GM18868 (cell line): ENCODE data around the gene ERI3.

Experiments
- ATAC-seq: cut with Tn5 transposase; IDR thresholded peaks from one replicate; pipeline ENCODE4 v1.9.1; 2021; ENCODE audit warnings: mild to moderate bottlenecking, moderate library complexity; ENCODE audit not compliant: unreplicated experiment

The ERI3 gene

DNA sequence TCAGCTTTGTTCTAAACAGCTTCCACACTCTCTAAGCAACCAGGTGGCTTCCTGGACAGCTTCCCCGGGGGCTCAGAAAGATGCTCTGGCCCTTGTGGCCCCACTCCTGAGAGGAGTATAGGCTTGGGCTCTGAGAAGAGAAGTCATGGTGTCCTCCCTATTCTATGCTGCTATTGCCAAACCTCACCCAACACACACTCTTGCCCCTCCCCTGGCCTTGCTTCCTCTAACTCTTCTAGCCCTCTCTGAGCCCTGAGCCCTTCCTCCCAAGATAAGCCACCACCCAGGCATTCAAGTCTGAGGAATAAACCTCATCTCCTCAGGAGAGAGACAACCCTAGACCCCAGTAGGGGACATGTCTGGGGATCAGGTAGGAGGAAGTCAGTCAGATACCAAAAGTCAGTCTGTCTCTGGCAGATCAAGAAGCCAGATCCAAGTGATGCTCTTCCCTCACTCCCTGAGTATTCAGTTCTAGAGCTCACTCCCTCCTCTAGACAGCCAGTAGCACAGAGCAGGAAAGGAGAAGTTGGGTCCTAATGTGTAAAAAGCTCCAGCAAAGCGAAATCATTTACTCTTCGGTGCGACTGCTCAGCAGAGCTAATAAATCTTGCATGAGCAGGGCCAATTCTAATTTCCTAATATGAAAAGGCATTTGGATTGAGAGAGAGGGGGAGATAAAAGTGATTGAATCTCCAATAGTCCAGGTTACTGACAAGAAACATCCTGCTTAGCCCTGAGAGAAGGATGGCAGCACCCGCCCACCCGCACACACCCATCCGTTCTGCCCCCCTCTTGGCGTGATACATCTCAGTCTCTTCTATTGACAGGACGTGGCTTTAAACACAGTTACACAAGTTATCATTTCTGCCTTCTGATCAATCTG lies 91.2 kb downstream of the ERI3 start:
- ATAC-seq: no peak

DNA sequence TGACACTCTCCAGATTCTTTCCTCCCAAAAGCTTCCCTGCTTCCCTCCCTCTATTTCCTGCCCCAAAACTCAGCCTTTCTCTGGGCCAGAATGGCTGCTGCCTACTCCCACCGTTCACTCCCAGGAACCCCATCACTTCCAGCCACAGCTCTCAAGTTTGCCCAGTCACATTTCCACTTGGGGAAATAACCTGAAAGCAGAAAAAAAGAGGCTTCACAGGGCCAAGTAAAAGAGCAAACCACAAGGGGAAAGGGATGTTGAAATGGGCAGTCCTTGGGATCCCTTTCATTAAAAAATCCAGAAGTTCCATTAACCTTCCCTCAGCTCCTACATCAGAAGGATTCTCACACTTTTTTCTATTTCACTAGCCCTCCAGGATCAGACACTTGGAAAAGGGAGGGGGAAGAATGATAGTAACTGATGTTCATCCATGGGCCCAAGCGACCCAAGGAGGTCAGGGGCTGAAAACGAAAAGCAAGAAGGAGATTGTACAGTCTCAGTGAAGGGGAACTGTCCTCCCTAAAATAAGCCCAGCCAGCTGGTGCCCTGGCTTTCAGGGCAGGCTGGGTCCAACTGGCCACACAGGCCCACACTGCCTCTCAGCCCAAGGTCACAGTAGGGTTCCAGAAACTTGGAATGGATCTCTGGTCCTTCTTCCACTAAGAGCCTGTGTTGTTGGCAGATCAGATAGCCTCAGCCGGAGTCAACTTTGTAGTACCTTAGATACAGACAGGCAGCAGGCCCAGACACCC lies 92.1 kb downstream of the ERI3 start:
- ATAC-seq: no peak

DNA sequence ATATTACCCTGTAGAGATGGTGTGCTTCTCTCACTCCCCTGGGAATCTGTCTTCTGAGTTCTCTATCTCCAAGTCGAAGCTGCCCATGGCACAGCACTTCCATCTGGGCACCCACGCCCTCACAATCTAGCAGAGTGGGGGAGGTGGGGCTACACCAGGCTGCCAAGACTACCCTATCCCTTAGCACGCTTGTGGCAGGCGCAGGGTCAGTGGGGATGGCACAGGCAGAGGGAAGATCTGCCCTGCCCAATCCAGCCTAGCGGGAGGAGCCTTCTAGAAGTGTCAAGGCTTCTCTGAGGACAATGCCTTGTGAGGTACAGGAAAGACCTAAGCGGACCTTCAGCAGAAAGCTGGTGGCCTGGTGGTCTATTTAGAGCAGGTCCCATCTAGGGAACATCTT lies 92.6 kb downstream of the ERI3 start:
- no peak for ATAC-seq

DNA sequence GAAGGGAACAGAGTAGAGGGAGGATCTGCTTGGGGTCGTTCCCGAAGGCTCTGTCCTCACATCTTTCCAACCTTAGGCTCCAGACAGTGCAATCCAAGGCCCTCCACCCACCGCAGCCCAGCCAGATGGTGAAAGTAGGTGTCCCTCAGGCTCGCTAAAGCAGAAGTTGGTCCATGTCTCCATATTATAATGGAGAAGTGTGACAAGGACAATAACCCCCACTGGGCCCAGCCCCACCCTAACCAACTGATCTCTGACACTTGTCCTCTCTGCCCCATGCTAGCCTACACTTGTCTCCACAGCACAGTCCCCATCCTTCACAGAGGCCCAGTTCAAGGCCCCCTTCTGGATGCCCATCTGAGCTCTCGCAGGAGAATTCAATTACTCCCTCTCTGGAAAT lies 93.1 kb downstream of the ERI3 start:
- ATAC-seq: no peak

DNA sequence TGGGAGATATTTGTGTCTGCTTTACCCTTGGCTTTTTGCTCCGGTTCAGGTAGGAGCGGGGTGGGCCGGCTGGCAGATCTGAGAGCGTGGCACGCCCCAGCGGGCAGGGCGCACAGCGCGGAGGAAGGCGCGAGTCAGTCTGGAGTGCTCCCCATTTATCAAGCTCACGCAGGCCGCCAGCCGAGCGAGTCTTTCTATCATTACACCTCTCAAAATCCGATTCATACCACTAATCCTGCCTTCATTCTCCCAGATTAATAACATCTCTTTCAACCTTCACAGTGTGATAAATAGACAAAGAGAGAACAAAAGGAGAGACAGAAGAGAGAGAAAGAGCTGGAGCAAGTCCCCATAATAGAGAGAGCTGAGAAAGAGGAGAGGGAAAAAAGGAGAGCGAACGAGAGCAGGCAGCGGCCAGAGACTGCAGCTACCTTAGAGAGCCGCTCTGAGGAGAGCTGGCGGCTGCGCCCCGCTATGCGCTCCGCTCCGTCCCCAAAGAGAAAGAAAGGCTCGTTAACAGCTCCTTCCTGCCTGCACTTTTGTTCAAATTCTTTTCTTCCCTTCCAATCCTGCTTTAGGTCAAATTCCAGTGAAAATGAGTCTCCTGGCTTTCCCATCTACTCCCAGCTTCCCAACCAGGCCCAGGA lies 93.8 kb downstream of the ERI3 start:
- ATAC-seq: no peak

DNA sequence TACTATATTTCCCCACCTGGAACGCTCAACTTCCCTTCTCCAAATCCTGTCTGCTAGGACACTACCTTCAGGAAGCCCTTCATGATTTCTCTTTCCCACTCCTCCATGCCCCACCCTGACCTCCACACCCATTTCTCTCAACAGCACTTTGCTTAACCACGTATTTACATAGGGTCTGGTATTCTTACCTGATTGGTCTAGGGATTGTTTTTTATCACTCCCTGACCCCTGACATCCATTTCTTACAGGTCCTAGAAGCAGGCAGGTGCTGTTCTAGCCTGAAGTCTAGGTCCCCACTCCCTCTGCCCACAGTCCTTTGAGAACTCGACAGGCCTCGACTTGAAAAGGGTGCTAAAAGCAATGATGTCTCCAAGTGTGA lies 94.3 kb downstream of the ERI3 start:
- no peak for ATAC-seq

DNA sequence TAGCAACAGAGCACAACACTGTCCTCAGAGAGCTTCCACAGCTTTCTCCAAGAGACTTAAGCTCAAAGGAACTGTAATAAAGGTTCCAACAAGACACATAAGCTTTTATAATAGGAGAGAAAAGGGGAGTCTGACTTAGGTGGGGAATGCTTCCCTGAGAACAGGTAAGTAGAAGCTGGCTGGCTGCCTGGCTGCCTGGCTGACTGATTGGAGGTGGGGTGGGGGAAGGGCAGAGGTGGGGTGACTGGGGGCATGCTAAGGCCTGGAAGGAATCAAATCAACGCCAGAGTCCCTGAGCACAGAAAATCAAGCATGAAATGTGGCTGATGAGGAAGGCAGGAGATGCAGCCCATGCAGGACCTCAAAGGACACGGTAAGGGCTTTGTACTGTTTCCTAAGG lies 96.0 kb downstream of the ERI3 start:
- no peak for ATAC-seq

DNA sequence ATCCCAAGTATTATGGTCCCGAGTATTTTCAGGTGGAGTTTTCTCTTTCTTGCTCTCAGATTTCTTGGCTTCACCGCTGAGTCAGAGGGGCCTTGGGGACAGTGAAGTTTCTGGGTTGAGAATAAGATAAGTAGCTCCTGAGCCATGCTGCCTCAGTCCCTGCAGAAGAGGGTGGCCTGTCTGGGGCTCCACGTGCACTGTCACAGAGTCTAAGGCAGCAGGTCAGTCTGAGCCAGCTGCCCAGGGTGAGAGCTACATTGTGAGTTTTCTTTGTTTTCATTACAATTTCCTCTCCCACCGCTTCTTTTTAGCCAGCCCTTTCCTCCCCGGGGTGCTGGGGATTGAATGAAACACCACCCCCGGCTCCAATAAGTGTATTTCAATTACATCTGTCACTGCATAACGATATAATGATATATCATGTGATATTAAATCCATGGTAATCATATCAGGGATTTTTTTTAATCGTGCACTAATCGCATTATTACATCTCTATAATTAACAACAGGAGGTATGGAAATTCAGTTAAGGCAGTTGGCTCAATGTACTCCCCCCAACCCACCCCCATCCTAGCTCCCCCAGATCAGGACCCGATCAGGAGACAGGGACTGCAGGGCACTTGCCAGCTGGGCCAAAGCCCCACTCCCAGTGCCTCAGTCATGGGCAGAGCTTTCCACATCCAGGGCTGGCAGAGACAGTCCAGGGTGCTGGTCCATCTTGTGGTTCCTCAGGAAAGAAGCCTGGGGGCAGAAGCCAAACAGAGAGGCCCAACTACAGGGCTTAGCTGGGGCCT lies 98.1 kb downstream of the ERI3 start:
- no peak for ATAC-seq

DNA sequence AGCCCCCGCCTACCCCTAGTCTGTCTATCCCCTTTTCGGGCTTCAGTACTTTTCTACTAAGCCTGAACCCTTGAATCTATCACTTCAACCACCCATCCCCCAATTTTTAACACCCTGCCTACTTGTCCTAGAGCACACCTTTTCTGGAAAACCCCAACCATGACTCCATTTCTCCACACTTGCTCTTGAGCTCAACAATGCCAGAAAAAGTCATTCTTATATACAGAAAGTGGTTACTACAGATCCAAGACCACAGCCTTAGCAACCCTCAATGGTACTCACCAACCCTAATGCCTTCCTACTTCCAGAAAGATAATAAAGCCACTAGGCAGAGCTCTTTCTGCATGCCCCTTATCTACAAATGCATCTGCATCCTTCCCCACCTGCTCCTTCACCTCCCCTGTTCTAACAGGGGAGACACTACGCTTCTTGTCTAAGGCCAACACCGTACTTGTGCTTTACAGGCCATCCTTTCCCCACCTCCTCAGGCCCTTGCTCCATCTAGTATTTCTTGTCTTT lies 100.6 kb downstream of the ERI3 start:
- no peak for ATAC-seq

DNA sequence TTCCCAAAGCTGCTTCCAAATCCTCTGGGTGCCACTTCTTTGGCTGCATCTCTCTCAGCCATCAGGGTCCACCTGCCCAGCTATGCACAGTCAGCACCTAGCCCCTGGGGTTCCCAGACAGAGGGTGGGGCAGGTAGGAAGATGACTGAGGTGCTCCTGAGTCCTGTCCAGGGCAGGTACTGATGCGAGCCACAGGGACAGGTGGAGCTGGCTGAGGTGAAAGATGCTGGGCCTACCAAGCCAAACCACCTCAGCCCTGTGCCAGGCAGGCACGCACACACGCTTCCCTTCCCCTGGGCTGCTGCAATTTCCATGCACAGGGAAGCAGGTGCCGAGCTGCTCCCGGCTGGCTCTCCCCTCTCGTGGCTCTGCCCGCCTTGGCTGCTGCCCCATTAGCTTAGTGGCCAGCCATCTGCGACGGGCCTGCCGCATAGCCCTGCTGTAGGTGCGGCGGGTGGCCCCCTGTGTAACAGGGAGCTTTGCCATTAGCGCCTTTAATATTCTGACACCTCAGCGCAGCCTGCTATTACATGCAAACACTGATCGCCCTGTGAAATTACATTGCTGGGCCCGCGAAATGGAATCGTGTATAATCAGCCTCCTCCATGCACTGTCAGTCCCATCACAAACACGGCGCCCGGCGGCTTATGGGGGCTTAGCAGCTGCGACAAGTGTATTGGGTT lies 102.9 kb downstream of the ERI3 start:
- ATAC-seq: no peak

DNA sequence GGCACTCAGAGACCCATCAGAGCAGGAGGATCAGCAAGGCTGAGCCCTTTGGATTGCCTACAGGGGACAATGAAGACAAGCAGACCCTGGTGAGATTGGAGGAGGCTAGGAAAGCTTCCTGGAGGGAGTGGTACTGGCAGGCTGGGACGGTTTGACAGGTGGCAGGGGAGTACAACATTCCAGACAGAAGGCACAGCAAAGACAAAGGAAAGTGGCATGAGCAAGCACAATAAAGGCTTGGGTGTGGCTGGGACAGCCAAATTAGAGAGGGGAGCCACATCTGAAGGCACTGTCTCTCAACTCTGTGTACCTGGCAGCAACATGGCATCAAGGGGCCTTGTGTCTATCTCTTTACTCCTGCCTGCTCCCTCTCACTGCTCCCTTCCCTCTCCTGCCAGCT lies 103.6 kb downstream of the ERI3 start:
- ATAC-seq: no peak

DNA sequence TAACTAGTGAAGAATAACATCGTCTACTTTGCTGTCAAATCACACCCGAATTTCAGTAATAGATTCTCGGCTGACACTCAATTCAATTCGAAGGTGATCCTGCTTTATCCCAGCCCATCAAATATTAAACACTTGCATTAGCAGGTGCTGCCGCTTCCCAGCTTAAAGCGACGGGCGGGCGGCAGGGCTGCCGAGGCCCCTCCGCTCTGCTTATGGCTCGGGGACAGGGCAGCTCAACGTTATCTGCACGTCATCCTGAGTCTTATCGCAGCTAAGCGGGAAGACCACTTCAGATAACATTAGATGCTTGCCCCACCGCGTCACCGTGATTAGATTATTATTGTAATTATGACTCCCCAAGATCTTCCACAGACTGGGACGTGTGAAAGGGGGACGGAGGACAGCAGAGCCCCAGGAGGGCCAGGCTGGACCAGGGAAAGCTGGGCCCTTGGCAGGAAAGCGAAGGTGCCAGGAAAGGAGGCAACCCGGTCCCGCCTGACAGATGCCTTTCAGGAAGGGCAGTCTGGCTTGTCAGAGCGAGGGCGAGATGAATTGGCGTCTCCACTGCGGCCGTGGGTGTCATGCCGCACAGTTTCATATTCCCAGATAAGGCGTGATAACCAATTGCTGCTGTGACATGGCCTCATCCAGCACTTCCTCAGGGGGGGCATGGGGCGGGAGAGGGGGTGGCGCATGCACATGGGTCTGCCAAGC lies 104.8 kb downstream of the ERI3 start:
- no peak for ATAC-seq

DNA sequence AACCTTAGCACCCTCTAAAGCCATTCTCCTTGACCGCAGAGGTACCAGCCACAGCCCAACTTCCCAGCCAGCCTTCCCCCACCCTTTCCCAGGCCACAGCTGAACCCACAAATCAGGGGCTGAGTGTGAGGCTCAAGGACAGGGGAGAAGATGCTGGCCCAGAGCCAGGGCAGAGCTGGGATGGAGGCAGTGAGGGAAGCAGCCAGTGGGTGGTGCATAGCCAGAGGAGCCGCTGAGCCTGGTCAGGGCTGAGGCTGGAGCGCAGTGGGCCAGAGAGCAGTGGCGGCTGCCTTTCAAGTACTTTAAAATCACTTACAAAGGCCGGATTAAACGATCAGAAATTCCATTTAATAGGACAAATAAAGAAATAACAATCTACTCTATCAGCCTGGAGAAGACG lies 105.5 kb downstream of the ERI3 start:
- no peak for ATAC-seq

DNA sequence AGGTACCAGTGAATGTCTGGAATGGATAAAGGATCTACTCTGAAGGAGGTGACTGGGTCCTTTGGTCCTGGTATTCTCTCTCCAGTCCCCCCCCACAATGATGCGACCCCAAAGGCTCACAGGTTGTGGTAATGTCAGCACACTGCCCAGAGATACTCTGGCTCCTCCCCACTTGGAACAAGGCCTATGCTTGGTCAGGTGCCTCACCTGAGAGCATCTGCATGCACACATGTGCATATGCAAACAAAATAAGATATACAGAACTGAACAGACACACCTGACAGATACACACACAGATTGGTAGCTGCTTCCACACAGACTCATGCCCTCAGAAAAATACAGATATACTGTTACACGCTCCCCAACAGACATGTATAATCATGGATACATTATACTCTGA lies 108.3 kb downstream of the ERI3 start:
- ATAC-seq: no peak

DNA sequence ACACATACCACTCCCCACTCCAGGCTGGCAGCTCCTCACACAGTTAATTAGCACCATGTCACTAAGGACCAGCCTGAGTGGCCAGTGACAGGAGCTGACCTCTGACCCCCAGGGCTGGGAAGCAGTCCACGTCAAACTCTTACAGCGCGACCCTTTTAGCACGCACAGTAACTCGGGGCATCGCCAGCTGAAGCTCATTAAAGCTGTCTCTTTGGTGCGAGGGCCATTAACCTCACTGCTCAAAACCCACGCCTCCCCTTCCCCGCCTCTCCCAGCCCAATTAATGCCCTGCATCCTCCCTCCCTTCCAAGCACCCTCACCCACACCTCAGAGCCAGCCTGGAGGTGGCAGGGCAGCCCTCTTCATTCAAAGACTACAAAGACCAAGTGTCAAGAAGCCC lies 110.1 kb downstream of the ERI3 start:
- ATAC-seq: no peak

DNA sequence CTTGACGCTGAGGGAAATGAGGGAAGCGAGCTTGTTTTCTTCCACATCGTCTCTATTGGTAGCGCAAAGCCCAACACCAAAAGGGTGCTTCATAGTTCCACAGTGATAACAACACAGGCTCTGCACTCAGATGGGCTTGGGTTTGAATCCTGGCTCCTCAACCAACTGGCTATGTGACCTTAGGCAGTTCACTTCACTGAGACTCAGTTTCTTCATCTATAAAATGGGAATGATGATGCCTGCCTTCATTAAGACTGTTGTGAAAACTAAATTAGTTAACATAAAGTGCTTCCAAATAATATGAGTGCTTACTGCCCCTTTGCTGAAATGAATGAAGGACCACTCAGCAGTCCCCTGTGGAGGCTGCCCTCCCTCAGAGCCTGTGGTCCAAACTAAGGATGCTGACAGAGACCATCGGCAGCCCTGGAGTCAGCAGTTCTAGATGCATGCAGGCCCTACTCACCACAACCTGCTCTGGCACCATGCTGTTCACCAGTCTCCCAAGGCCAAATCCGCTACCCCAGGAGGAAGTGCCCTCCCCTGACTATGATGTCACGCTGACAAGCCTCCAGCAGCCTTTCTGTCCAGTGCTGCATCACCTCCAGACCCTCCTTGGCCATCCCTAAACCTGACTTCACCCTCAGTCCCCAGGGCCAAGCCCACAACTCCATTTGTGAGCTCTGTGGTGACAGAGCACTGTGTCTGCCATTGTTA lies 111.1 kb downstream of the ERI3 start:
- no peak for ATAC-seq

DNA sequence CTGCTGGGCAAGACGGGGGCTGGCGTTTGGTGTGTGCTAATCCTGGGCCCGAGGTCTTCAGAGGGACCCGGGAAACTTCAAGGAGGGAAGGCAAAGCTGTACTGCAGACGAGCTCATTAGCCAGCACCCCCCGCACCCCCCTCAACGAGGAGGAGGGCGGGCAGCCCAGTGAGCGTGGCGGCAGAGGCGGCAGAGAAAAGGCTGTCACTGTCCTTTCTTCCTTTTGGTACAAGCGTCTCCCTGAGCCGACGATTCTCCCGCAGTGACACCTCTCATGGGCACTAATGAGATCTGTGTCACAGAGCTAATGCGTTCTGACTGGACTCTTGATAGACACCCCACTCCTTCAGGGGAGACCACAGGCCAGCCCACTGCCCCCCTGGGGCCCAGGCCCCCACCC lies 112.3 kb downstream of the ERI3 start:
- no peak for ATAC-seq

DNA sequence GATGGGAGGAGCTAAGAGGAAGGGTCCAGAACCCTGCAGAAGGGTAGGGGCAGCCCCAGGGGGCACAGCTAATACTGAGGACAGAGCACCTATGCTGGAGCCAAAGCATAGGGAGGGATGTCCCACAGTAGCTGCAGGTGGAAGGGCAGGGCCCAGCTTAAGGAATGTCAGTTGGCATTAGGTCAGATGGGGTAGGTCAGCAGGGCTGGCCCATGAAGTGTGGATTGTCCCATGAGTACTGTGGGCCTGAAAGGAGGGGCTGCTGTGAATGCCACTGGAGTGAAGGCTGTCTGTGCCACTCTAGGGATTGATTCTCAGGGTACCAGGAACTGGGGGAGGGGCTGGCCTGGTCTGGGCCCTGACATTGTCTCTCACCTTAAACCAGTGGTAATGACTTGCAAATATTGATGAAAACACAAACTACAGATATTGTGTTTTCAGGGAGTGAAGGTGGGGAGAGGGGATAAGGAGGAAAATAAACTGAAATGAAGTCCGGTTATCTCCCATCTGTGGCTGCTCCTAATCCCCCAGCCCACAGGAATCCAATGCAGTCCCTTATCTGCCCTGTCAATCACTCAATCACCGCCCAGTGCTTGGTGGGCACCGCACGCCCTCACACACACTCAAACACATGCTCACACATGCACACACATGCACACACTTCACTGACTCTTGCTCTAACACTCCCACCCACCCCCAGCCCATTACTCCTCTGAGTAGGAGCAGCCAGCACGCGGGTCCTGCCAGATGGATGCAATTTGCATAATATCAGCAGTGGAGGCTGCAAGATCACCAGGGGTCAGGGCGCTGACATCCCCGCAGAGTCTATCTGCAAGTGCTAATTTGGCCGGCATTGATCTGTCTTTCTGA lies 114.0 kb downstream of the ERI3 start:
- ATAC-seq: no peak
